Tibial nerve (tissue), 4 donors: ENCODE results near the gene LTBP3. TPM values are rescaled to one million over a fixed set of nuclear protein-coding genes. Genes with fewer than 3 reads are reported as not detected.

Source experiments
- DNase-seq, 2 donors: peaks; one replicate each; pipeline ENCODE4 v3.0.0-alpha.2; 2019; ENCODE audit warnings: low spot score in 2 of 2
- H3K27ac ChIP-seq, 4 donors: fragments of 200-600 bp; sonication (generic) in 3 of 4; one replicate each; pipeline ENCODE4 v1.5.1; 2017 to 2019; ENCODE audit warnings: mild to moderate bottlenecking in 1 of 4
- H3K27me3 ChIP-seq, 2 donors: fragments of 200-600 bp; sonication (generic) in 1 of 2; one replicate each; pipeline versions ENCODE4 v1.5.1 to v1.6.0; 2017 to 2019
- H3K36me3 ChIP-seq, 3 donors: fragments of 200-600 bp; sonication (generic); one replicate each; pipeline ENCODE4 v1.5.1; 2018 to 2019
- H3K4me1 ChIP-seq, 4 donors: fragments of 200-600 bp; sonication (generic) in 3 of 4; one replicate each; pipeline ENCODE4 v1.5.1; 2017 to 2019
- H3K4me3 ChIP-seq, 4 donors: fragments of 200-600 bp; sonication (generic) in 3 of 4; one replicate each; pipeline ENCODE4 v1.5.1; 2017 to 2019; ENCODE audit warnings: mild to moderate bottlenecking in 1 of 4, moderate library complexity in 1 of 4
- H3K9me3 ChIP-seq, 4 donors: fragments of 200-600 bp; sonication (generic) in 3 of 4; one replicate each; pipeline ENCODE4 v1.5.1; 2017 to 2019
- CTCF ChIP-seq, 5 experiments: fragments of 200-600 bp in 3 of 5; fragments of 450-650 bp in 2 of 5; sonication (generic) in 3 of 5; IDR thresholded peaks; one replicate each; pipeline ENCODE4 v1.5.1; 2016 to 2019; ENCODE audit warnings: antibody characterized with exemption in 5 of 5, mild to moderate bottlenecking in 3 of 5, moderate library complexity in 2 of 5
- EP300 ChIP-seq, 2 donors: sonication (generic); formaldehyde crosslinking; IDR thresholded peaks; one replicate each; pipeline ENCODE4 v1.6.1; 2017; ENCODE audit warnings: antibody characterized with exemption in 2 of 2, mild to moderate bottlenecking in 1 of 2
- POLR2A ChIP-seq, 2 donors: fragments of 450-650 bp; IDR thresholded peaks; one replicate each; pipeline ENCODE4 v1.6.1; 2017; ENCODE audit warnings: antibody characterized with exemption in 2 of 2, mild to moderate bottlenecking in 2 of 2, moderate library complexity in 2 of 2
- WGBS, 2 donors: methylation state at CpG; one replicate each; pipeline ENCODE4 v1.1.5; 2018; 5-methylcytosine and 5-hydroxymethylcytosine counted together
- total RNA-seq, 4 donors: library from RNA; depleted of rRNA; stranded (reverse); fragments of >200 nt; gene quantifications; one replicate each; pipeline ENCODE4 v1.1.0, GENCODE V29; 2016

The LTBP3 gene
- total RNA-seq, 4 donors from 2014 or later, result 236 to 476 (median 386) TPM

GRCh38 chr11:65578134-65578533 is 20.0 kb upstream of the LTBP3 start:
- H3K27ac ChIP-seq, result peak overlapping the region; percentile 75 to 95 (median 94)
- WGBS, 2 donors, result 77 to 82% methylated on average over 7 of the region's 7 CpGs
- no peaks in the 10 kb centered on the region for H3K27me3 ChIP-seq
- H3K36me3 ChIP-seq, result peaks cover 2 to 41% (median 15%) of the 10 kb centered on the region in 3 donors
- peak overlapping the region in 2 of 4 donors; percentile 58 to 81 for H3K4me3 ChIP-seq
- no peaks in the 10 kb centered on the region for H3K9me3 ChIP-seq
- TF ChIP-seq EP300 (IDR thresholded peaks at IDR 0.05) (no peak), POLR2A (IDR thresholded peaks at IDR 0.05) (no peak), CTCF (IDR thresholded peaks at IDR 0.05) (no peak)
- DNase-seq, result no peak
- H3K4me1 ChIP-seq, result peaks cover 0 to 56% (median 47%) of the 10 kb centered on the region in 4 donors

GRCh38 chr11:65577756-65578109 is 19.6 kb upstream of the LTBP3 start:
- DNase-seq, result no peak
- Histone ChIP-seq H3K4me3 (peak overlapping the region in 3 of 4 donors; percentile 58 to 81 (median 60)), H3K27me3 (no peaks in the 10 kb centered on the region), H3K27ac (peak overlapping the region; percentile 75 to 95 (median 94)), H3K4me1 (peaks cover 0 to 58% (median 48%) of the 10 kb centered on the region in 4 donors), H3K9me3 (no peaks in the 10 kb centered on the region), H3K36me3 (peaks cover 2 to 37% (median 15%) of the 10 kb centered on the region in 3 donors)
- no peak for TF ChIP-seq CTCF (IDR thresholded peaks at IDR 0.05)
- no peak for TF ChIP-seq POLR2A (IDR thresholded peaks at IDR 0.05)
- TF ChIP-seq EP300 (IDR thresholded peaks at IDR 0.05), result no peak
- WGBS, 2 donors, result 19 to 21% methylated on average over 5 of the region's 8 CpGs

- 20 to 30% methylated on average over 7 to 11 of the region's 18 CpGs for WGBS, 2 donors
- no peaks in the 10 kb centered on the region for H3K9me3 ChIP-seq
- H3K36me3 ChIP-seq, result peaks cover 2 to 33% (median 15%) of the 10 kb centered on the region in 3 donors
- TF ChIP-seq POLR2A (IDR thresholded peaks at IDR 0.05), result peak in 1 of 2 donors; percentile 15
- TF ChIP-seq CTCF (IDR thresholded peaks at IDR 0.05), result peak in 1 of 5 experiments; percentile 6
- TF ChIP-seq EP300 (IDR thresholded peaks at IDR 0.05), result peak in 1 of 2 donors; percentile 63
- no peaks in the 10 kb centered on the region for H3K27me3 ChIP-seq
- peak overlapping the region; percentile 53 to 81 (median 59) for H3K4me3 ChIP-seq
- no peak for DNase-seq
- peaks cover 0 to 60% (median 49%) of the 10 kb centered on the region in 4 donors for H3K4me1 ChIP-seq
- peak overlapping the region; percentile 75 to 95 (median 94) for H3K27ac ChIP-seq
Measured at GRCh38 chr11:65576867-65577755, 19.0 kb upstream of the LTBP3 start.

GRCh38 chr11:65576232-65576866 is 18.2 kb upstream of the LTBP3 start:
- H3K9me3 ChIP-seq, result no peaks in the 10 kb centered on the region
- peaks cover 2 to 26% (median 15%) of the 10 kb centered on the region in 3 donors for H3K36me3 ChIP-seq
- no peaks in the 10 kb centered on the region for H3K27me3 ChIP-seq
- no peak for TF ChIP-seq CTCF (IDR thresholded peaks at IDR 0.05)
- TF ChIP-seq POLR2A (IDR thresholded peaks at IDR 0.05), result no peak
- no peak for TF ChIP-seq EP300 (IDR thresholded peaks at IDR 0.05)
- peaks cover 0 to 68% (median 57%) of the 10 kb centered on the region in 4 donors for H3K4me1 ChIP-seq
- H3K27ac ChIP-seq, result peak overlapping the region; percentile 75 to 95 (median 94)
- no peak for DNase-seq
- 0 to 5% methylated on average over 13 to 17 of the region's 26 CpGs for WGBS, 2 donors
- H3K4me3 ChIP-seq, result peak overlapping the region; percentile 53 to 81 (median 59)
